CD1c-positive myeloid dendritic cell (primary cell): Measurements from ENCODE around the gene DUOX1.
A peak's percentile ranks its signal among the peaks of the same experiment; 100 is the strongest.
"Not testable (repeated sequence)": the region's sequence is repeated elsewhere in the genome, so short reads cannot be mapped to it uniquely, and the experiment has no call there.

Source experiments
- DNase-seq: peaks from one replicate; pipeline ENCODE4 v3.0.0-alpha.2; 2016; ENCODE audit errors: extremely low spot score

DUOX1 gene

GRCh38 chr15:45121706-45122417, 7.9 kb upstream of the DUOX1 start:
- peak; percentile 68 for DNase-seq

GRCh38 chr15:45122719-45123118, 7.1 kb upstream of the DUOX1 start:
- no peak for DNase-seq

DNA sequence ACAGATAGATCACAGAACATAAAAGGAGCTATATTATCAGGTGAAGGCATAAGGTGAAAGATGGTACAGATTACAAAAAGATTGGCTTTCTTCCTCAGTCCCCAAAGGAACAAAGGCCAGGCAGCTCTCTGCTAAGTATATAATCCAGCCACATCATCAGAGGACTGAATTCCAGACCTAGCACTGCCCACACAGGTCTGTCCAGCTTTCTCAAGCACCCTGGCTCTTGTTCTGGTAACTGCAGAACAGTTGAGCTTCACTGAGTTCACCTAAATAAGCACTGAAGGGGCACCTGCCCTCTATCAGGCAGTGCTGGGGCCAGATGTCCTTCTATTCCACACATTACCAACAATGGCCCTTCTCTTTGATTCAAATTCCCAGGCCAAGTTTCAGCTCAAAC, 6.4 kb upstream of the DUOX1 start:
- no peak for DNase-seq

DNA sequence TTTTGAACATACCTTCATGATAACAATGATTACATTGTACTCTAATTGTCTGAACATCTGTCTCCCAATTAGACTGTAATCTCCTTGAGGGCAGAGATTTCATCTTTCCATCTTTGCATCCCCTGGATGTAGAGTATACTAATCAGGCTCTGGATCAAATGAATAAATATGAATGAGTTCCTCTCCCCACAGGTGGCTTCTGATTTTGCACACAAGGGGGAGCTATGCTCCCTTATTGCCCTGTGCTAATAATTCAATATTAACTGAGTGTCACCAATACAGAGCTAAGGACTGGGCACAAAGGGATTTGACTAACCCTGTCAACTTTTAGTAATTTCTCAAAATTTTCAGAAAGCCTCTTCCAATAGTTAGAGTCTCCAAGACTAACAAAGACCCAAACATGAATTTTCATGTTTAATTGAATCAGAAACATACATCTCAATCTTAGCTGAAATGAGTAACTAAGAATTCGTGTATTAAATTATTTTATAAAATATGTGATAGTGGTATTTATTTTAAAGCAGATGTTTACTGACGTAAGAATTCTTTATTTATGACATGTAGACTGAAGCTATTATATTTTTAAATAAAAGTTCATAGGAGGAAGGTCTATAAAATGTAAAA, 3.1 kb upstream of the DUOX1 start:
- peak; percentile 63 for DNase-seq

DNA sequence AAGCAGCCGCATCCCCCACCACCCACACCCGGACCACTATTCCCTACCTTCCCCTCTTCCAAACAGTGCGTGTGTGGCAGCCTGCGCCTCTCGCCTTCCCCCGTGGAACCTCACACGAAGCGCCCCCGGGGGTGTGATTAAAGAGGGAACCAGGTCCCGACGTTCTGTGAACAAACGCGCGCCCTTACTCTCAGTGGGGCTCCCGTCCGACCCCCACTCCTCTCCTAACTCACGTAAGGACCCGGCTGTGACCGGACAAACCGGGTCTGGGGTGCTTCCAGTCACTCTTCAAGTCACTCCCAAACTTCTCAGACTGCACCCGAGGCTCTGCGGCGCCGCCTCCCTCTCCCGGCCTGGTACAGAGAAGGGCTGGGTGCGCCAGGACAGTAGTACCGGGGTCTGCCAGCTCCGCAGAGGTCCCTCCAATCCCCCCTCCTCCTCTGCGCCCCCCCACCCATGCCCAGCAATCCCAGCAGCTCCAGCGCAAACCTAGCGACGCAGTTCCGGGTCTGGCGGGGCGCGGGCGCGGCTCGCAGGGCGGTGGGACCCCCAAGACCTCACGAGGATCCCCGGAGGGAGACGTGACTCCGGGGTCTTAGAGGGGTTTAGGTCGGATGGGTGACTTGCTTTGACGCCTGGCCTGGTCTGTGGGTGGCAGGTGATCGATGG, 689 bp upstream of the DUOX1 start:
- no peak for DNase-seq

GRCh38 chr15:45130291-45131000, 652 bp downstream of the DUOX1 start:
- no peak for DNase-seq

- no peak for DNase-seq
Observed at GRCh38 chr15:45131510-45131909, 1.7 kb downstream of the DUOX1 start.

GRCh38 chr15:45132844-45133560, 3.2 kb downstream of the DUOX1 start:
- no peak for DNase-seq

- no peak for DNase-seq
Observed at GRCh38 chr15:45133561-45133920, 3.7 kb downstream of the DUOX1 start.

GRCh38 chr15:45134046-45134445, 4.3 kb downstream of the DUOX1 start:
- no peak for DNase-seq

GRCh38 chr15:45134682-45135604, 5.1 kb downstream of the DUOX1 start:
- DNase-seq: peak; percentile 17

DNA sequence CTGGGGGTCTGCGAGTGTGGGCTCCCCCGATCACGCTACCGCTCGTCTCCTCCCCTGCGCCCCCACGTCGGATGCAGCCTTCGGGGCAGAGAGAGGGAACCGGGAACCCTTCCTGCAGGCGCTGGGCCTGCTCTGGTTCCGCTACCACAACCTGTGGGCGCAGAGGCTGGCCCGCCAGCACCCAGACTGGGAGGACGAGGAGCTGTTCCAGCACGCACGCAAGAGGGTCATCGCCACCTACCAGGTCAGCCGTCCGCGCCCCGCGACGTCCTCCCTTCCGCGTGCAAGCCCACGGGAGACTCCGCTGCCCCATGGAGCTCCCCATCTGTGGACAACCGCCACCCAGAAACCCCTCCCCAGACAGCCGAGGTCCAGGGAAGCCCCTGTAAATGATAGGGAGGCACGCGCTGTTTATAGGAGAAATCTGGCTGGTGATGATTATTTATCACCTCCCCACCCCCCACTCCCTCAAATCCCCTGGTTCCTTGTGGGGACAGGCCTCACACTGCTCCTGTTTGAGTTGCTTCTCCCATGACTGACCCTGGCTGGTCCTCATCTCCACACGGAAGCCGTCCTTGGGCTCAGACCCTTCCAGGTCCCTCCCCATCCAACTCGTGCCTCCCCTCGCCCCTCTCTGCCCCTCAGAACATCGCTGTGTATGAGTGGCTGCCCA, 6.0 kb downstream of the DUOX1 start:
- DNase-seq: not testable (repeated sequence)

DNA sequence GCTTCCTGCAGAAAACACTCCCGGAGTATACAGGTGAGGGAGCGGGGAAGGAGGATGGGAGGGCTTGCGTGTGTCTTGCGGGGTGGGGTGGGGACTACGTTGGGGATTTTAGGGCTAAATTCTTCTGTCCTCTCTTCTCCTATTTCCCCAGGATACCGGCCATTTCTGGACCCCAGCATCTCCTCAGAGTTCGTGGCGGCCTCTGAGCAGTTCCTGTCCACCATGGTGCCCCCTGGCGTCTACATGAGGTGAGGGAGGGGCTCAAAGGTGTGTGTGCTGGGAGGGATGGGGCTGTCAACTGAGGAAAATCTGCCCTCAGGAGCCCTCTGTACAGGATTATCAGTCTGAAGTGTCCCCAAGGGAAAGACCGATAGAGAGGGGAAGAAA, 6.6 kb downstream of the DUOX1 start:
- DNase-seq: no peak

DNA sequence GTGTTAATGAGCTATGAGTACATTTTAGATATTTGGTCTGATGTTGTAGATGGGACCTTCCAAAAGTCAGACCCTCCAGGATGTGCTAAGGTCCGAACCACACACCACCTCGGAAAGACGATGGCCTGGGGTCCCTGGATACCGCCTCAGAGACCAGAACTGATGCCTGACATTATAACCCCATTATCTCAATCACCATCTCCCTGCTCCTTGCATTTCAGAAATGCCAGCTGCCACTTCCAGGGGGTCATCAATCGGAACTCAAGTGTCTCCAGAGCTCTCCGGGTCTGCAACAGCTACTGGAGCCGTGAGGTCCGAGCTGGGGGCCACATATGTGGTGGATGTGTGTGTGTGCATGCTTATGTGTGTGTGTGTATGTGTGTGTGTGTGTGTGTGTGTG, 7.9 kb downstream of the DUOX1 start:
- DNase-seq: no peak

DNA sequence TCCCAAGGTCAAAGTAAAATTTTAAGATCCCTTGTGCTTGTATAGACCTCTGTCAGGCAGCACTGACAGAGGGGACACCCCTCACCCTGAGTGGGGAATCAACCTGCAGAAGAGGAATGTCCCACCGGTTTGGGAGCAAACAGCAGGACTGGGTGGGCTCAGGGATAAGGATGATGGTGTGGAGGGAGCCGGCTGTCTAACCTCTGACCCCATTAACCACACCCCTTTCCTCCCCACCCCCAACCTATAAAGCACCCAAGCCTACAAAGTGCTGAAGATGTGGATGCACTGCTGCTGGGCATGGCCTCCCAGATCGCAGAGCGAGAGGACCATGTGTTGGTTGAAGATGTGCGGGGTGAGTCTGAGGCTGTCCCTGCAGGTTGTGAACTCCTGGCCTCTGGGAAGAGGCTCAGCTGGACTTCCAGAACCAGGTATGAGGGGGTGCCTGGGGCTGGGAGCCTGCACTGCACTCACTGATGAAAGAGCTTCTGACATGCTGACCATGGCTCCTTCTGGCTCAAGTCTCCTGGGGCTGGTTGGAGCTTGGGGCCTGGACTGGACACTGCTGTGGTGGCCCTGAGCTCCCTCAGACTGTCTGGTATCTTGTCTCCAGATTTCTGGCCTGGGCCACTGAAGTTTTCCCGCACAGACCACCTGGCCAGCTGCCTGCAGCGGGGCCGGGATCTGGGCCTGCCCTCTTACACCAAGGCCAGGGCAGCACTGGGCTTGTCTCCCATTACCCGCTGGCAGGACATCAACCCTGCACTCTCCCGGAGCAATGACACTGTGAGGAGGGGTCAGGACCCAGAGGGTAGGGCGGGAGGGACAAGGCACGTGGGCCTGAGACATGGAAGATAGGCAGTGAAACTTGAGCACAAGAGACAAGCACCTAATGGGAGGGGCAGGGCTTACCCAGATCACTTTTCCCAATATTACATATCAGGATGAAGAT, 9.3 kb downstream of the DUOX1 start:
- no peak for DNase-seq

DNA sequence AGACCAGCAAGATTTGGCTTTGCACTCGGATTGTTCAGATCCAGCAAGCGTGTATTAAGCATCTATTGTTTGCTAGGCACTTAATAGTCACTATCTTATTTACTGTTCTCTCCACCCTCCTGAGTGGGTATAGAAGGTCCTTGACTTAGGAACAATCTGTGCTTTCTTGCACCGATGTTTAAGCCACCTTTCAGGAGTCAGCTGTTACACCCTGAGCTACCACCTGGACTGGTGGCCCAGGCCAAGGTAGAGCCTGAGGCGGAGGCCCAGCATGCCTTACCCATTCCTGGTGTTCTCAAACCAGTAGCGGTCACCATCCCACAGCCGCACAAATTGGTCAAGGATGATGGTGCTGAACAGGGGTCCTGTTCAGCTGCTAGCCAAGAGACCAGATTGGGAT, 10.0 kb downstream of the DUOX1 start:
- DNase-seq: no peak

DNA sequence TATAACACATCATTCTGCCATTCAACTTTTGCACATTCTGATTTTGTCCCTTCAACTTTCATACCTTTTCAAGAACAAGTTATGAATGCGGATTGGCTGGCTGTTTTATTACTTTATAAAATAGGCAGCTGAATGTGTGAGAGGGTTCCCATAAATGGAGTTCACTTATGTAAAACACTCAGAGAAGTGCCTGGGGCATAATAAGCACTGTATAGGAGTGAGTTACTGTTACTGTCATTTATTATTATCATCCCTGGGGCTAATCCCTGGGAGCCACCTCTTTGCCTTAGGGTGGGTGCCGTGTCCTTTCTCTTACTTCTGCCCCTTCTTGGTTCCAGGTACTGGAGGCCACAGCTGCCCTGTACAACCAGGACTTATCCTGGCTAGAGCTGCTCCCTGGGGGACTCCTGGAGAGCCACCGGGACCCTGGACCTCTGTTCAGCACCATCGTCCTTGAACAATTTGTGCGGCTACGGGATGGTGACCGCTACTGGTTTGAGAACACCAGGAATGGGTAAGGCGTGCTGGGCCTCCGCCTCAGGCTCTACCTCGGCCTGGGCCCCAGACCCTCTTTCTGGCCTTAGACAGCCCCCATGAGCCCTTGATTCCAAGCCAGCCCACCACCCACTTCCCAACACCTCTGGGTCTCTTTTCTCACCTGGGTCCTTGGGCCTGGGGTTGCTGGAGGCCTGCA, 10.9 kb downstream of the DUOX1 start:
- DNase-seq: no peak

DNA sequence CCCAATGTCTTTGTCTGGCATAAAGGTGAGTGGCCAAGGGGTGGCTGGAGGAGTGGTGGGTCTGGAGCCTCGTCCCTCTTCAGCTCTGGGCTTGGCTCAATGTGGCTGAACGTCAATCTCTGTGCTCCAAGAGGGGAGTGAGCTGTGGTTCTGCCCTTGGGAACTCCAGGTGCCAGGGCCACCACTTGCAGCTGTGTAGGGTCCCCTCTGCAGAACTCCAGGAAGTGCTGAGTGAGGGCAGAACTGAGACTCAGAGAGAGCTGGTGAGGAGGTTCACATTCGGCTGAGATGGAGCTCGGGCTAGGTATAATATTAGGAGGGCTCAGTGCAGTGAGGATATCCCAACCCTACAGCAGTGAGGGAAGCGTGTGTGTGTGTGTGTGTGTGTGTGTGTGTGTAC, 11.6 kb downstream of the DUOX1 start:
- DNase-seq: no peak

- DNase-seq: no peak
Observed at GRCh38 chr15:45143056-45143455, 13.3 kb downstream of the DUOX1 start.
